HCT116 (cell line): ENCODE results near the gene PAX2. TPM values are rescaled to one million over a fixed set of nuclear protein-coding genes. Genes with fewer than 3 reads are reported as not detected.

Experiments
- ATAC-seq: fragments of 200-7000 bp; cut with Tn5 transposase; 2 replicates; pipeline ENCODE4 v1.9.1; 2020; ENCODE audit warnings: mild to moderate bottlenecking, moderate library complexity
- BruUV-seq: library from RNA; stranded (reverse); fragments of 400-500 nt; replicated peaks from 2 replicates; lab custom pipeline; 2021; lab: Mats Ljungman, UMichigan
- CTCF ChIA-PET: fragments of 300-600 bp; sonication (Branson Sonifier 250); formaldehyde crosslinking; loops from one replicate; lab custom pipeline; 2021; ENCODE audit warnings: antibody characterized with exemption; lab: Charles Lee
- POLR2A ChIA-PET: fragments of 300-600, 350-600 bp; sonication (Branson Sonifier 250); formaldehyde crosslinking; loops from one replicate; lab custom pipeline; 2021; ENCODE audit warnings: antibody characterized with exemption; lab: Charles Lee
- RAD21 ChIA-PET, 2 experiments: fragments of 300-600 bp; sonication (Branson Sonifier 250); formaldehyde crosslinking; loops; one replicate each; lab custom pipeline; 2023; ENCODE audit warnings: low total read pairs in 2 of 2; ENCODE audit not compliant: uncharacterized antibody in 2 of 2, unreplicated experiment in 2 of 2, low non-redundant PET in 1 of 2; lab: Charles Lee
- DNase-seq: peaks from one replicate; pipeline ENCODE4 v3.0.0-alpha.2; 2010; ENCODE audit warnings: low read depth, low spot score
- H2AFZ ChIP-seq: fragments of 200-600 bp; shearing (Covaris generic), sonication (generic); 2 replicates; pipeline ENCODE4 v1.6.1; 2017; ENCODE audit warnings: low read depth, mixed run types, mixed read lengths, antibody characterized with exemption, low read length; ENCODE audit not compliant: poor library complexity, severe bottlenecking
- H3K27ac ChIP-seq: 2 replicates; pipeline ENCODE4 v1.5.1; 2012; ENCODE audit warnings: low read depth, low read length
- H3K27me3 ChIP-seq: fragments of 200-600 bp; sonication (generic); 2 replicates; pipeline ENCODE4 v1.6.1; 2016; ENCODE audit warnings: mixed run types, low read length, mixed read lengths; ENCODE audit not compliant: insufficient read depth
- H3K36me3 ChIP-seq, 2 experiments: fragments of 200-500 bp in 1 of 2; fragments of 200-600 bp in 1 of 2; sonication (Bioruptor generic) in 1 of 2; sonication (generic) in 1 of 2; 2 replicates each; pipeline versions ENCODE4 v1.5.1 to v1.6.1; 2014 to 2016; ENCODE audit warnings: low read length in 2 of 2, inconsistent platforms in 1 of 2, mixed read lengths in 1 of 2, mixed run types in 1 of 2; ENCODE audit not compliant: insufficient read depth in 2 of 2, control insufficient read depth in 1 of 2
- H3K4me1 ChIP-seq, 2 experiments: fragments of 200-600 bp in 1 of 2; sonication (generic) in 1 of 2; 2 replicates each; pipeline versions ENCODE4 v1.5.1 to v1.6.1; 2012 to 2017; ENCODE audit warnings: low read length in 2 of 2, inconsistent platforms in 1 of 2, mild to moderate bottlenecking in 1 of 2, mixed read lengths in 1 of 2, mixed run types in 1 of 2, moderate library complexity in 1 of 2; ENCODE audit not compliant: insufficient read depth in 2 of 2, control insufficient read depth in 1 of 2
- H3K4me2 ChIP-seq: fragments of 200-600 bp; sonication (generic); 2 replicates; pipeline ENCODE4 v1.6.1; 2017; ENCODE audit warnings: mixed run types, low read length, mixed read lengths
- H3K4me3 ChIP-seq, 2 experiments: fragments of 200-600 bp in 1 of 2; sonication (generic) in 1 of 2; replicated peaks in 1 of 2; 2 replicates each; pipeline ENCODE4 v1.5.1; 2011 to 2016; ENCODE audit warnings: low read length in 2 of 2, control low read depth in 1 of 2, low read depth in 1 of 2, mild to moderate bottlenecking in 1 of 2, mixed read lengths in 1 of 2, mixed run types in 1 of 2
- H3K79me2 ChIP-seq: fragments of 200-600 bp; sonication (generic); 2 replicates; pipeline ENCODE4 v1.6.1; 2017; ENCODE audit warnings: mild to moderate bottlenecking, mixed run types, low read length, moderate library complexity, mixed read lengths; ENCODE audit not compliant: insufficient read depth
- H3K9ac ChIP-seq: fragments of 200-600 bp; sonication (generic); 2 replicates; pipeline ENCODE4 v1.6.1; 2016; ENCODE audit warnings: low read length, mixed read lengths
- H3K9me2 ChIP-seq: fragments of 200-600 bp; sonication (generic), shearing (Covaris generic); 2 replicates; pipeline ENCODE4 v1.6.1; 2017; ENCODE audit warnings: mixed run types, mild to moderate bottlenecking, moderate library complexity; ENCODE audit not compliant: insufficient read depth
- H3K9me3 ChIP-seq, 2 experiments: fragments of 200-500 bp in 1 of 2; fragments of 200-600 bp in 1 of 2; sonication (Bioruptor generic) in 1 of 2; sonication (generic) in 1 of 2; 2 replicates each; pipeline ENCODE4 v1.6.1; 2014 to 2017; ENCODE audit warnings: low read length in 2 of 2, mixed read lengths in 2 of 2, inconsistent platforms in 1 of 2, low read depth in 1 of 2, mild to moderate bottlenecking in 1 of 2, mixed run types in 1 of 2, moderate library complexity in 1 of 2; ENCODE audit not compliant: control insufficient read depth in 1 of 2, insufficient read depth in 1 of 2
- H4K20me1 ChIP-seq: fragments of 200-600 bp; sonication (generic), shearing (Covaris generic); 2 replicates; pipeline ENCODE4 v1.6.1; 2017; ENCODE audit warnings: mixed run types, mild to moderate bottlenecking, moderate library complexity; ENCODE audit not compliant: insufficient read depth
- CBX3 ChIP-seq: IDR thresholded peaks from 2 replicates; pipeline ENCODE4 v1.6.1; 2012; ENCODE audit warnings: low read depth
- CTCF ChIP-seq, 3 experiments: fragments of 200-600 bp in 1 of 3; sonication (generic) in 1 of 3; IDR thresholded peaks in 2 of 3; conservative IDR thresholded peaks in 1 of 3; 2 replicates each; pipeline ENCODE4 v1.5.1; 2012 to 2017; ENCODE audit warnings: low read depth in 2 of 3, low read length in 2 of 3, antibody characterized with exemption in 1 of 3, borderline replicate concordance in 1 of 3, control low read depth in 1 of 3, mild to moderate bottlenecking in 1 of 3, mixed read lengths in 1 of 3, mixed run types in 1 of 3, moderate library complexity in 1 of 3; ENCODE audit not compliant: insufficient read depth in 1 of 3
- EGR1 ChIP-seq: IDR thresholded peaks from 2 replicates; pipeline ENCODE4 v1.6.1; 2012; ENCODE audit warnings: low read depth
- ELF1 ChIP-seq: IDR thresholded peaks from 2 replicates; pipeline ENCODE4 v1.6.1; 2012; ENCODE audit warnings: low read depth, borderline replicate concordance
- EZH2 ChIP-seq: fragments of 200-600 bp; sonication (generic); IDR thresholded peaks from 2 replicates; pipeline ENCODE4 v1.6.1; 2017; ENCODE audit warnings: antibody characterized with exemption, mixed run types
- EZH2phosphoT487 ChIP-seq: fragments of 200-600 bp; IDR thresholded peaks from 2 replicates; pipeline ENCODE4 v1.6.1; 2018; ENCODE audit warnings: antibody characterized with exemption, borderline replicate concordance
- FOSL1 ChIP-seq: IDR thresholded peaks from 2 replicates; pipeline ENCODE4 v1.6.1; 2012; ENCODE audit warnings: low read depth
- POLR2AphosphoS5 ChIP-seq: IDR thresholded peaks from 2 replicates; pipeline ENCODE4 v1.6.1; 2011; ENCODE audit warnings: mild to moderate bottlenecking, low read depth, low read length, moderate library complexity
- RAD21 ChIP-seq: IDR thresholded peaks from 2 replicates; pipeline ENCODE4 v1.6.1; 2012; ENCODE audit warnings: low read depth, mild to moderate bottlenecking
- REST ChIP-seq: IDR thresholded peaks from 2 replicates; pipeline ENCODE4 v1.6.1; 2012; ENCODE audit warnings: low read depth
- SP1 ChIP-seq: IDR thresholded peaks from 2 replicates; pipeline ENCODE4 v1.6.1; 2012; ENCODE audit warnings: low read depth
- SRF ChIP-seq: IDR thresholded peaks from 2 replicates; pipeline ENCODE4 v1.6.1; 2012; ENCODE audit warnings: low read depth
- YY1 ChIP-seq: IDR thresholded peaks from 2 replicates; pipeline ENCODE4 v1.6.1; 2011; ENCODE audit warnings: low read length, low read depth, moderate library complexity, mild to moderate bottlenecking; ENCODE audit not compliant: insufficient replicate concordance; ENCODE audit errors: extremely low read depth
- ZNF274 ChIP-seq: fragments of 200-500 bp; sonication (Bioruptor generic); IDR thresholded peaks from 2 replicates; pipeline ENCODE4 v1.6.1; 2014; ENCODE audit warnings: mild to moderate bottlenecking, low read depth, low read length, inconsistent platforms
- intact Hi-C: fragments of 100-400 bp; cut with micrococcal nuclease; formaldehyde crosslinking; loops from 2 replicates; pipeline ENCODE4 v1.10.0; 2022
- total RNA-seq: library from RNA; stranded (reverse); gene quantifications from one replicate; pipeline ENCODE4 v1.2.1, GENCODE V29; 2021; ENCODE audit not compliant: unreplicated experiment
- TF ChIP-seq, protein P1 (sequence below): IDR thresholded peaks from 2 replicates; pipeline ENCODE4 v1.6.1; 2012
- TF ChIP-seq, protein P2 (sequence below): IDR thresholded peaks from 2 replicates; pipeline ENCODE4 v1.6.1; 2011; ENCODE audit warnings: mild to moderate bottlenecking, low read length, moderate library complexity; ENCODE audit not compliant: insufficient replicate concordance; ENCODE audit errors: extremely low read depth
- TF ChIP-seq, protein P3 (sequence below): IDR thresholded peaks from 2 replicates; pipeline ENCODE4 v1.6.1; 2012

The PAX2 gene
- total RNA-seq, 1 experiment from 2014 or later, result 5.0 TPM

- ATAC-seq, result no peak
- DNase-seq, result no peak
- ChIA-PET POLR2A (no interaction called here), RAD21 (interaction anchor here in 1 of 2 experiments (1.4 kb wide), 1 partner anchor 181 kb away, joined by 3 read pairs; no protein-coding TSS in a partner anchor), CTCF (no interaction called here)
- TF ChIP-seq YY1 (no peak), REST (no peak), ZNF274 (no peak), EGR1 (no peak), RAD21 (no peak), CTCF (IDR thresholded peaks at IDR 0.05 in 2 of 3, conservative IDR thresholded peaks at IDR 0.05 in 1 of 3; ENCODE audit: borderline replicate concordance in 1 of 3, insufficient read depth in 1 of 3, low read depth in 2 of 3, low read length in 2 of 3) (no peak), POLR2AphosphoS5 (no peak), ELF1 (no peak), FOSL1 (no peak), EZH2phosphoT487 (no peak), EZH2 (no peak), SRF (no peak), SP1 (no peak), CBX3 (no peak)
- TF ChIP-seq, protein P1, sequence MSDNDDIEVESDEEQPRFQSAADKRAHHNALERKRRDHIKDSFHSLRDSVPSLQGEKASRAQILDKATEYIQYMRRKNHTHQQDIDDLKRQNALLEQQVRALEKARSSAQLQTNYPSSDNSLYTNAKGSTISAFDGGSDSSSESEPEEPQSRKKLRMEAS, result no peak
- TF ChIP-seq, protein P2, sequence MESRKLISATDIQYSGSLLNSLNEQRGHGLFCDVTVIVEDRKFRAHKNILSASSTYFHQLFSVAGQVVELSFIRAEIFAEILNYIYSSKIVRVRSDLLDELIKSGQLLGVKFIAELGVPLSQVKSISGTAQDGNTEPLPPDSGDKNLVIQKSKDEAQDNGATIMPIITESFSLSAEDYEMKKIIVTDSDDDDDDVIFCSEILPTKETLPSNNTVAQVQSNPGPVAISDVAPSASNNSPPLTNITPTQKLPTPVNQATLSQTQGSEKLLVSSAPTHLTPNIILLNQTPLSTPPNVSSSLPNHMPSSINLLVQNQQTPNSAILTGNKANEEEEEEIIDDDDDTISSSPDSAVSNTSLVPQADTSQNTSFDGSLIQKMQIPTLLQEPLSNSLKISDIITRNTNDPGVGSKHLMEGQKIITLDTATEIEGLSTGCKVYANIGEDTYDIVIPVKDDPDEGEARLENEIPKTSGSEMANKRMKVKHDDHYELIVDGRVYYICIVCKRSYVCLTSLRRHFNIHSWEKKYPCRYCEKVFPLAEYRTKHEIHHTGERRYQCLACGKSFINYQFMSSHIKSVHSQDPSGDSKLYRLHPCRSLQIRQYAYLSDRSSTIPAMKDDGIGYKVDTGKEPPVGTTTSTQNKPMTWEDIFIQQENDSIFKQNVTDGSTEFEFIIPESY, result no peak
- TF ChIP-seq, protein P3, sequence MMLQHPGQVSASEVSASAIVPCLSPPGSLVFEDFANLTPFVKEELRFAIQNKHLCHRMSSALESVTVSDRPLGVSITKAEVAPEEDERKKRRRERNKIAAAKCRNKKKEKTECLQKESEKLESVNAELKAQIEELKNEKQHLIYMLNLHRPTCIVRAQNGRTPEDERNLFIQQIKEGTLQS, result no peak
- Histone ChIP-seq H3K4me1 (peaks cover 13 to 15% of the 10 kb centered on the region in 2 experiments), H3K79me2 (no peaks in the 10 kb centered on the region), H3K9me3 (no peaks in the 10 kb centered on the region), H2AFZ (no peak overlapping the region), H3K9me2 (no peaks in the 10 kb centered on the region), H3K36me3 (no peaks in the 10 kb centered on the region), H3K9ac (no peak overlapping the region), H4K20me1 (no peaks in the 10 kb centered on the region), H3K4me3 (no peak overlapping the region), H3K27me3 (no peaks in the 10 kb centered on the region; the same call in 1 of the 2 replicates), H3K27ac (no peak overlapping the region), H3K4me2 (peak overlapping the region; percentile 43)
- BruUV-seq, result no TSS peak
- intact Hi-C loops, result no loop called here
Observed at GRCh38 chr10:100697631-100698030, 47.8 kb upstream of the PAX2 start.
